ENCODE data around the gene LSR. TPM values are rescaled to one million over a fixed set of nuclear protein-coding genes. Genes with fewer than 3 reads are reported as not detected.
A peak's percentile ranks its signal among the peaks of the same experiment; 100 is the strongest.
"Not testable (repeated sequence)": the region's sequence is repeated elsewhere in the genome, so short reads cannot be mapped to it uniquely, and the experiment has no call there.

The LSR gene
- total RNA-seq, 1 donor from 2014 or later = 0.82 TPM

GRCh38 chr19:35279985-35280821, 31.4 kb downstream of the LSR start:
- no peak for DNase-seq (ENCODE audit: low spot score in 2 of 2)
- FAIRE-seq = no peak

DNA sequence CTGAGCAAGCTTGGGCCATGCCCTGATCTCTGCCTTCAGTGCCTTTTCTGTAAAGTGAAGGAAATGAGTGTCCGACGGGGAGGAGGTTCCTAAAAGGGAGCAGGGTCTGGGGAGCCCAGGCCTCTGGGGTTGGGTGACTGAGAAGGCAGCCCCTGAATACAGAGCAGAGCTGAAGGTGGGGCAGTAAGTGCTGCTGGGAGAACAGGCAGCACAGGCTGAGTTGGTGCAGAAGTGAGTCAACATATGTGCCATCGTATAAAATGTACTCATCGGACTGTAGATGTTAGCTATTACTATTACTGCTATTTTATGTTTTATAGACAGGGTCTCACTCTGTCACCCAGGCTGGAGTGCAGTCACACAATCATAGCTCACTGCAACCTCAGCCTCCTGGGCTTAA, 32.5 kb downstream of the LSR start:
- no peak for DNase-seq (ENCODE audit: low spot score in 2 of 2)
- FAIRE-seq = no peak

DNA sequence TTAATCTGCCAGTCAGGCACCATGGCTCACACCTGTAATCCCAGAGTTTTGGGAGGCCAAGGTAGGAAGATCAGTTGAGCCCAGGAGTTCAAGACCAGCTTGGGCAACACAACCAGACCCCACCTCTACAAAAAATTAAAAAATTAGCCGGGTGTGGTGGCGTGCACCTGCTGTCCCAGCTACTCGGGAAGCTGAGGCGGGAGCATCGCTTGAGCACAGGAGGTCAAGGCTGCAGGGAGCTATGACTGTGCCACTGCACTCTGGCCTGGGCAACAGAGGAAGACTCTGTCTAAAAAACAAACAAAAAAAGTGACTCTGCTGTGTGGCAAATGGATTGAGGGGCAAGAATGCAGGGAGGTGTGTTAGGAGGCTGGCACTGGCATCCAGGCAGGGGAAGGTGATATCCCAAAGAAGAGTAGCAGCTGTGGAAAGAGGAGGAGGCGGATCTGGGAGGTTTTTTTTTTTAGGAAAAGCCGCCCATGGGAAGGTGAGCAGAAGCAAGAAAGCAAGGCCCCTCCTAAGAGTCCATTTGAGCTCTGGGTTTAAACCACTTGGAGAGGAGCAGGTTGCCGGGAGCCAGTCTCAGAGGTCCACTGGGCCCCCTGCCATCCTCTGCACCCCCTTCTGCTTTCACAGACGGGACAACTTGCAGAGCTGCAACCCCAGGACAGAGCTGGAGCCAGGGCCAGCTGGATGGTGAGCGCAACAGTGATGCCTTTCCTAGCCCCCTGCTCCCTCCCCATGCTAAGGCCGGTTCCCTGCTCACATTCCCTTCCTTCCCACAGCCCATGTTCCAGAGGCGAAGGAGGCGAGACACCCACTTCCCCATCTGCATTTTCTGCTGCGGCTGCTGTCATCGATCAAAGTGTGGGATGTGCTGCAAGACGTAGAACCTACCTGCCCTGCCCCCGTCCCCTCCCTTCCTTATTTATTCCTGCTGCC, 35.6 kb downstream of the LSR start:
- DNase-seq (ENCODE audit: low spot score in 2 of 2) (no peak), FAIRE-seq (no peak)

GRCh38 chr19:35285095-35285449, 36.3 kb downstream of the LSR start:
- DNase-seq (ENCODE audit: low spot score in 2 of 2) (no peak), FAIRE-seq (no peak)

DNA sequence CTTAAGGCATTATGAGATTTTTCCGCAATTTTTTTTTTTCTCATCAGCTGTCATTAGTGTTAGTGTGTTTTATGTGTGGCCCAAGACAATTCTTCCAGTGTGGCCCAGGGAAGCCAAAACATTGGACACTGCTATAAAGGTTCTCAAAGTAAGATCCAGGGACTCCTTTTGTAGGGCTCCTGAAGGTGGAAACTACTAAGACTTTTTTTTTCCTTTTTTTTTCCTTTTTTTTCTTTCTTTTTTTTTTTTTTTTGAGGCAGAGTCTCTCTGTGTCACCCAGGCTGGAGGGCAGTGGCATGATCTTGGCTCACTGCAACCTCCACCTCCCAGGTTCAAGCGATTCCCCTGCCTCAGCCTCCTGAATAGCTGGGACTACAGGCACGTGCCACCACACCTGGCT, 36.7 kb downstream of the LSR start:
- FAIRE-seq; DNase-seq (ENCODE audit: low spot score in 2 of 2): not testable (repeated sequence)

DNA sequence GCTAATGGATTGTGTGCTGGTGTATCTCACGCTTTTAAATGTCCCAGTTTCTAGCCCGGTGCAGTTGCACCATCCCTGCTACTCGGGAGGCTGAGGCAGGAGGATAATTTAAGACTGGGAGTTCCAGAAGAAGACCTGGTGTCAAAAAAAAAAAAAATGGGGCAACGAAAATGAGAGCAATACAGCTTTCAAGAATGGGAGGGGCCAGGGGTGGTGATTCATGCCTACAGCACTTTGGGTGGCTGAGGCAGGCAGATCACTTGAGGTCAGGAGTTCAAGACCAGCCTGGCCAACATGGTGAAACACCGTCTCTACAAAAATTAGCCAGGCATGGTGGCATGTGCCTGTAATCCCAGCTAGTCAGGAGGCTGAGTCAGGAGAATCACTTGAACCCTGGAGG, 37.3 kb downstream of the LSR start:
- DNase-seq (ENCODE audit: low spot score in 2 of 2); FAIRE-seq: not testable (repeated sequence)

DNA sequence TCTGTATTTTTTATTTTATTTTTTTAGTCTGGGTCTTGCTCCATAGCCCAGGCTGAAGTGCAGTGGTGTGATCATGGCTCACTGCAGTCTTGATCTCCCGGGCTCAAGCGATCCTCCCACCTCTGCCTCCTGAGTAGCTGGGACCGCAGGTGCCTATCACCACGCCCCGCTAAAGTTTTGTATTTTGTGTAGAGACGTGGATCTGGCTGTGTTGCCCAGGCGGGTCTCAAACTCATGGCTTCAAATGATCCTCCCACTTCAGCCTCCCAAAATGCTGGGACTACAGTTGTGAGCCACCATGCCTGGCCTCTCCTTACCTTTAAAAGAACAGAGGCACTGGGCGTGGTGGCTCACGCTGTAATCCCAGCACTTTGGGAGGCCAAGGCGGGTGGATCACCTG, 38.9 kb downstream of the LSR start:
- FAIRE-seq (no peak), DNase-seq (ENCODE audit: low spot score in 2 of 2) (no peak)

DNA sequence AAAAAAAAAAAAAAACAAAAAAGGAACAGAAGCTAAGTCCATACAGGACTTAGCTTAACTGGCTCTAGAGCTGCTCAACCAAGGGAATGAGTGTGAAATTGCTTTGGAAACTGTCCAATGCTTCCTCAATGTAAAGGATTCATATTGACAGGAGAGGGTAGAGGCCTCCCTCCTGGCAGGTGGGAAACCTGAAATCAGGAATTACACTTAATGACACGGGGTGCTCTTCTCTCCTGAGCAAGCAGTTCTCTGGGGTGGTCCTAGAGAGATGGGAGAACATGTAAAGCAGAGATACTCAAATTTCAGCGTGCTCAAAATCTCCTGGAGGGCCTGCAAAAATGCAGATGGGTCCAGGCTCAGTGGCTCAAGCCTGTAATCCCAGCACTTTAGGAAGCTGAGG, 39.5 kb downstream of the LSR start:
- no peak for DNase-seq (ENCODE audit: low spot score in 2 of 2)
- FAIRE-seq = no peak

DNA sequence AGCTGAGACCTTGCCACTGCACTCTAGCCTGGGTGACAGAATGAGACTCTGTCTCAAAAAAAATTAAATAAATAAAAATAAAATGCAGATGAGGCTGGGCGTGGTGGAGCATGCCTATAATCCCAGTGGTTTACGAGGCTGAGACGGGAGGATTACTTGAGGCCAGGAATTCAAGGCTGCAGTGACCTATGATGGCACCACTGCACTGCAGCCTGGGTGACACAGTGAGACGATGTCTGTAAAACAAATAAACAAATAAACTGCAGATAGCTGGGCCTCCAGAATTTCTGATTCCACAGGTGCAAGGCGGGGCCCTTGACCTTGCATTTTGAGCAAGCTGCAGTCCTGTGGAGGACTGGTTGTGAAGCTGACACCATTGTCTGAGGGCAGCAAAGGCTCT, 40.1 kb downstream of the LSR start:
- no peak for FAIRE-seq
- no peak for DNase-seq (ENCODE audit: low spot score in 2 of 2)

DNA sequence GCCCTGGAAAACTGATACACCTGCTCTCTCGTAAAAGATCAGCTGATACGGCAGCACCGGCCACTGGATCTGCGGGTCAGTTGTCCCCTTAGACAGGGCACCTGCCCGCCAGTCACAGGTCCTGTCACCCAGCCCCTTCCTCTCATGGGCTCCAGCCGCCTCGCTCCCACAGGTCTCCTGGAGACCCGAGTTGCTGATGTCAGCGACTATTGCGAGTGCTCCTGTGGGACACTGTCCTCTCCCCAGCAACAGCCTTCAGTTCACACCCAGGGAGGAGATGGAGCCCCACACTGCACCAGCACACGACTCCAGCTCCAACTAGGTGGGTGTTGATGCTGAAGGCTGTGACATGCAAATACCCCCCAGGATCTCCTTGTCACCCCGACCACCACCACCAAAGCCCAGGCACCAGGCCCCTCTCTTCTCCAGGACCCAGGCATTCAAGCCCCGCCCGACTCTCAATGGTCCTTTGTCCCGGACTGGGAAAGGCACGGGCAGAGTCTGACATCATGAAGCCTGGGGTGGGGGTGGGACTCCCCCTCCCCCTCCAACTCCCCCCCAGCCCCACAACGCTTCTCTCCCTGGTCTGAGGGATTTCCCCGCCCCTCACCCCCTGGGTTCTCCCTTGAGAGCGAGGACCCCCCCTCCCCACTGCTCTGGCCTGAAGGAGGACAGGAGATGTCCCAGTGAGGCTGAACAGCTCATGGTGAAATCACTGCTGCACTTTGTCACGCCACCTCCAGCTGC, 41.8 kb downstream of the LSR start:
- DNase-seq (ENCODE audit: low spot score in 2 of 2) (peak in 1 of 2 donors; percentile 64), FAIRE-seq (no peak)

DNA sequence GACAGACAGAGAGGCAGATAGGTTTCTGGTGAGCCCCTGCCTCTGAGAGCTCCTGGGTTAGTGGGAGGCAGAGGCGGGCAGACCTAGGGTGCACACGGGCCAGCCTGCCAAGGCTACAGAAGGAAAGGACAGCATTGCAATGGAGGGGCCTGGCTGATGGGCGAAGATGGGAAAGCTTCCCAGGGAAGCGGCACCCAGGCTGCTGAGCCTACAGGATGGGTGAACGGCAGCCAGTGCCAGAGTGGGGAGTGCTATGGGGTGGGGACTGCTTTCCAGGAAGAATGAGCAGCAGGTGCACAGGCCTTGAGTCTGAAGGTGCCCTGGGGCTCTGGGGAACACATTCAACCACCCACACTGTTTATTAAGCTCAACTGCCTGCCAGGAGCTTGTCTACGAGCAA, 42.5 kb downstream of the LSR start:
- no peak for DNase-seq (ENCODE audit: low spot score in 2 of 2)
- no peak for FAIRE-seq

DNA sequence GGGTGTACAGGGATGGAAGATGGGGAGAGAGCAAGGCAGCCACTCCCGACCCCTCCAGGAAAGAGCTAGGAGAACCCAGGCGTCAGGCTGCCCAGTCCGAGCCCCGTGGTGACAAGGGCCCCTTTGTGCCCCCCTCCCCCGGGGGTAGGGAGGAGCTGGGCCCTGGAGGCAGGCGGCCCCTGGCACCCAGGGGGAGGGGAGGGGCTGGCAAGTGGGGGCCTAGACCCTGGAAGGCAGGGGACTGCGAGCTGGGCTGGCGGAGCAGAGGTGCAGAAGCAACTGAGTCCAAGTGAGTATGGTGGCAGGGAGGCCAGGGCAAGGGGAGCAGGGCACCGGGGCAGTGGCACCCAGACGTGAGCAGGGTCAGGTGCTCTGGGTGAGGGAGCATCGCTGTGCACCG, 43.1 kb downstream of the LSR start, which contains the start of gene MAG:
Gene MAG, plus strand, starts transcription at position 246 of the 400 bp plus-strand sequence. CDS start 3,248 bp downstream, outside the sequence.
- peak; percentile 61 to 78 for DNase-seq (ENCODE audit: low spot score in 2 of 2)
- no peak for FAIRE-seq

DNA sequence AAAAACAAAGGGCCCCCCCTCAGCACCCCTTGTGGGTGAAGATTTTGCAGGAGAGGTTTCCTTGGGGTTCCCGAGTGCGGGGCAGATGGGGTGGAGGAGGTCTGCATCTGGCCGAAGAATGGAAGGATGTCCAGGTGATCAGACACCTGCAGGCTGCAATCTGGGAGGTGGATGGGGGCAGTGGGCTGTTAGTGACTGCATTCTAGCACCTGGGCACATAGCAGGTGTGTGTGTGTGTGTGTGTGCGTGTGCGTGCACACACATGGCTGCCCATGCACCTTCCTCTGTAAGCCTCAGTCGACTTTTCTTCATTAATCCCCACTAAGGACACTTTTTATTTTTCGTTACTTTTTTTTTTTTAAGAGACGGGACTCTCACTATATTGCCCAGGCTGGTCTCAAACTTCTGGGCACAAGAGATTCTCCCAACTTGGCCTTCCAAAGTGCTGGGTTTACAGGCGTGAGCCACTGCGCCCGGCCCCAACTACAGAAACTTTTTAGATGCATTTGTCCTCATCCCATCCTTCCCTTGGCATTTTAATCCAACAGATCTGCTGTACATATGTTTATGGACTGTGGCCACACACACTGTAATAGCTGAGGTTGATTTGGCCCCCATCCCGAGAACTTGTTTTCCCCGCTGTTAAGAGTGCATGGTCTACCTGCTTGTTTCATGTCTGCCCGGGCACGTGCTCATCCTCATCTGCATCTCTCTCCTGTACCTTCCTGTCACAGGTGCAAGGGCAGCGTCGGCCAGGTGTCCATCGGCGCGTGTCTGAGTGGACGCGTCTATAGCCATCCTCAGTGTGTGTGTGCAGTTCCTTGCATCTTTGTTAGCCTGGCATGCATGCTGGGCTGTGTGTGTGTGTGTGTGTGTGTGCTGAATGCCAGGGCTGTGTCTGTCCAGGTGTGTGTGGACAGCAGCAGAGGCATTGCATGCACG, 43.9 kb downstream of the LSR start:
- DNase-seq (ENCODE audit: low spot score in 2 of 2) (no peak), FAIRE-seq (no peak)

DNA sequence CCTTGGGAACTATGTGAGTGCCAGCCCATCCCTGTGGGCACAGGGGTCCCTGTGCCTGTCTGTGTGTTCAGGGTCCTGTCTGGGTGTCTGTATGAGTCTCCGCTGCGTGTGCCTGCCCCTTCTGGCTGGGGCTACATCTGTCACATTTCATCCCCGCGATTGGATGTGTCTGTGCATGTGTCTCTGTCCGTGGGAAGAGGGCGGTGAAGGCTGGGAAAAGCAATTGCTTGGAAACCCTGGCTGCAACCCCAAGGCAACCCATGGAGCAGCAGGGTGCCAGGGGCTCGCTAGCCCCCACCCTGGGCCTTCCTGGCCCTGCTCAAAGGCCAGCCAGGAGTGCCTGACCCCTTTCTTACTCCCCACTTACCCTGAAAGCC, 44.5 kb downstream of the LSR start:
- DNase-seq (ENCODE audit: low spot score in 2 of 2) = no peak
- FAIRE-seq = no peak

DNA sequence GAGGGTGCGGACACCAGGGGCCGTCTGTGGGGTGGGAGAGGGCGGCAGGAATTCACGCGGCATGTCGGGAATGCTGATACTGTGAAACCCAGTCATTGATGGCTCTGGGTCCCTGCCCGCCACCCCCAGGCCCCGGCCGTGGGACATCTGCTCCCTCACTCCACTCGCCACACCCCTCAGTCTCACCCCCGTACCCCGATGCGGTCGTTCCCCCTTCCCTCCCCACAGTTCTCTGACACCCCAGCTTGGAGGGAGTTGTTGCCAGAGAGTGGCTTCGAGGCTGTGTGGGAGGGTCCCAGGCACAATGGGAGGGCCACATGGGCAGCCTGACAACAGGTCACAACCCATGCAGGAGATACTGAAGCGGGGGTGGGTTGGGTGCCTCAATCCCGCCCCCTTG, 45.0 kb downstream of the LSR start:
- FAIRE-seq (no peak), DNase-seq (ENCODE audit: low spot score in 2 of 2) (no peak)

DNA sequence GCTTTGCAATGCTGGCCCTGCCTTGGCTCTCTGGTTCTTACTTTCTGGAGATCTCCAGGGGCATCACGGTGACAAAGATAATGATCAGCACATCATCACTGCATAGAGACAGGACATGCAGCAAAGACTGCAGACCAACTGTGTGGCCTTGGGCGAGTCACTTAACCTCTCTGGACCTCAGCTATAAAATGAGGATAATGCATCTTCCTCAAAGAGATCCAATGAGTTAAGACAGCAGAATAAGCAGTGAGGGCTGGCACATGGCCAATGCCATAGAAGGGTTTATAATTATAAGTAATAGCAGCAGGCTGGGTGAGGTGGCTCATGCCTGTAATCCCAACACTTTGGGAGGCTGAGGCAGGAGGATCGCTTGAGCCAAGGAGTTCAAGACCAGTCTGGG, 45.5 kb downstream of the LSR start:
- no peak for FAIRE-seq

DNA sequence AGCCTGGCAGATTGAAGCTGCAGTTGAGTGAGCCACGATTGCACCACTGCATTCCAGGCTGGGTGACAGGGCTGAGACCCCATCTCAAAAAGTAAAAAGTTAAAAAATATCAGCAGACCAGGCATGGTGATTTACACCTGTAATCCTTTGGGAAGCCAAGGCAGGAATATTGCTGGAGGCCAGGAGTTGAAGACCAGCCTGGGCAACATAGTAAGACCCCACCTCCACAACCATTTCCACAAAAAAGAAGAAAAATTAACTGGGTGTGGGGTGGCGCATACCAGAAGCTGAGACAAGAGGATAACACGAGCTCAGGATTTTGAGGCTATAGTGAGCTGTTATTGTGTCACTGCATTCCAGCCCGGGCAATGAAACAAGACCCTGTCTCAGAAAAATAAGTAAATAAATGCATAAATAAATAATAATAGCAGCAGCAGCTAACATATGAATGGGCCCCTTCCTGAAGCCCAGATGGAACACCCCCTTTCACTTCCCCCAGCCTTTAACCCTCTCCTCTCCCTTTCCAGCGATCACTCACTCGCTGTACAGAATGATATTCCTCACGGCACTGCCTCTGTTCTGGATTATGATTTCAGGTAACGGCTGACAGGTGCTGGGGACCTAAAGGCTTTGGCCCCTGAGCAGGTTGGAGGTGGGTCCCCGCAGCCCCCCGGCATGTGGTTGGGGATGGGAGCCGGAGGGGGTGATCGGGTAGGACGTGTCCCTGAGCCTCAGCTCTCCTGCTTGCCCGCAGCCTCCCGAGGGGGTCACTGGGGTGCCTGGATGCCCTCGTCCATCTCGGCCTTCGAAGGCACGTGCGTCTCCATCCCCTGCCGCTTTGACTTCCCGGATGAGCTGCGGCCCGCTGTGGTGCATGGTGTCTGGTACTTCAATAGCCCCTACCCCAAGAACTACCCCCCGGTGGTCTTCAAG, 46.3 kb downstream of the LSR start:
- FAIRE-seq = no peak
- no peak for DNase-seq (ENCODE audit: low spot score in 2 of 2)

More for the DNA sequence above, 45.5 kb downstream of the LSR start:
- no peak for DNase-seq (ENCODE audit: low spot score in 2 of 2)

DNA sequence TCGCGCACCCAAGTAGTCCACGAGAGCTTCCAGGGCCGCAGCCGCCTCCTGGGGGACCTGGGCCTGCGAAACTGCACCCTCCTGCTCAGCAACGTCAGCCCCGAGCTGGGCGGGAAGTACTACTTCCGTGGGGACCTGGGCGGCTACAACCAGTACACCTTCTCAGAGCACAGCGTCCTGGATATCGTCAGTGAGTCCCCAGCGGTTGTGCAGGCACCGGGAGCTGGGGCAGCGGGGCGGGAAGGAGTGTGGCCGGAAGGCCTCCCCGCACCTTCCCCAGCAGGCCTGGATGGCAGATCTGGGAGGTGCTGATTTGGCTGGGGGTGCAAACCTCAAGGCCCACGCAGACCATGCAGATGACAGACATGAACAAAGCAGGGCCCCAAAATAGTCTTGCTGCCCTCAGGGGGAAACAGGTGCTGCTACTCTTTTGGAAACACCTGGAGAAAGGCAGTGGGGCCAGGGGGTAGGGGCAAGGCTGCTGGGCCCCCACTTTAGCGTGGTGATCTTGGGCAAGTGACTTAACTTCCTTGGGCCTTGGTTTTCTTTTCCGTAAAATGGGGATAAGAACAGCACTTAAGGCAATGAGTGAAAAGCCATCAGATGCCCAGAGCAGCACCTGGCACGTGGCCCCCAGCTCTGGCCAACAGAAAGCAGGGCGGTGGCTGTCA, 47.1 kb downstream of the LSR start:
- no peak for FAIRE-seq
- no peak for DNase-seq (ENCODE audit: low spot score in 2 of 2)
